Measurements from ENCODE around the gene ZNF324. TPM values are rescaled to one million over a fixed set of nuclear protein-coding genes. Genes with fewer than 3 reads are reported as not detected.
A peak's percentile ranks its signal among the peaks of the same experiment; 100 is the strongest.

Gene ZNF324
- total and polyA plus RNA-seq, 2 of the 8 experiments (the other 6 are each of a cell fraction or from before 2014, with no cell fraction given) = 5.1 to 5.8 TPM

- Histone ChIP-seq H3K56ac (replicated peaks; ENCODE audit: insufficient read length, low read depth, low read length) (no peak overlapping the region), H3K4me3 (ENCODE audit: extremely low read depth in 1 of 4, insufficient read depth in 2 of 4, low read depth in 3 of 4, low read length in 4 of 4) (no peak overlapping the region), H2BK5ac (ENCODE audit: low read depth, low read length) (no peak overlapping the region), H2BK120ac (replicated peaks; ENCODE audit: low read depth, low read length) (no peak overlapping the region), H3K4ac (replicated peaks; ENCODE audit: insufficient read length, low read depth, low read length) (no peak overlapping the region), H4K5ac (ENCODE audit: insufficient read length, low read depth, low read length) (no peak overlapping the region), H3K36me3 (ENCODE audit: control insufficient read depth in 2 of 4, insufficient read depth in 4 of 4, low read length in 3 of 4) (peaks cover 0 to 2% (median 0%) of the 10 kb centered on the region in 4 experiments; a peak in 2 of 8 replicates), H2BK15ac (ENCODE audit: low read length) (no peak overlapping the region), H2AK5ac (ENCODE audit: low read depth, low read length) (peak overlapping the region; percentile 13; the same call in 1 of the 2 replicates), H3K14ac (ENCODE audit: insufficient read length) (no peak overlapping the region), H3K23ac (ENCODE audit: insufficient read length) (no peak overlapping the region), H3K23me2 (ENCODE audit: low read depth, low read length) (peaks cover 7% of the 10 kb centered on the region), H3K9ac (replicated peaks in 1 of 4; ENCODE audit: extremely low read depth in 1 of 4, low read depth in 3 of 4, low read length in 3 of 4) (no peak overlapping the region), H3K4me2 (ENCODE audit: insufficient read depth in 1 of 2, low read depth in 2 of 2, low read length in 2 of 2) (no peak overlapping the region), H2BK20ac (ENCODE audit: low read length) (no peak overlapping the region), H3K18ac (ENCODE audit: extremely low read depth, low read length) (no peak overlapping the region), H4K8ac (ENCODE audit: extremely low read depth, insufficient read depth, low read length) (no peak overlapping the region), H2AFZ (ENCODE audit: low read length) (no peak overlapping the region), H3K79me1 (ENCODE audit: low read depth, low read length) (no peaks in the 10 kb centered on the region), H3K79me2 (ENCODE audit: control insufficient read depth in 1 of 2, insufficient read depth in 2 of 2, low read length in 2 of 2) (no peaks in the 10 kb centered on the region), H3K27ac (ENCODE audit: low read depth, low read length) (no peak overlapping the region), H4K20me1 (replicated peaks in 1 of 2; ENCODE audit: control insufficient read depth in 1 of 2, insufficient read depth in 2 of 2, low read length in 2 of 2) (no peaks in the 10 kb centered on the region), H3K27me3 (replicated peaks in 1 of 4; ENCODE audit: control insufficient read depth in 3 of 4, extremely low read depth in 1 of 4, insufficient read depth in 3 of 4, low read length in 3 of 4) (peaks cover 0 to 3% (median 0%) of the 10 kb centered on the region in 4 experiments; a peak in 2 of 7 replicates), H2BK12ac (ENCODE audit: low read depth, low read length) (no peak overlapping the region), H4K91ac (replicated peaks; ENCODE audit: insufficient read length, low read length) (no peak overlapping the region), H3K4me1 (replicated peaks in 1 of 4; ENCODE audit: control insufficient read depth in 3 of 4, insufficient read depth in 4 of 4, low read length in 3 of 4) (peaks cover 0 to 5% (median 2%) of the 10 kb centered on the region in 4 experiments; a peak in 6 of 7 replicates), H3K9me3 (ENCODE audit: insufficient read depth in 2 of 2, low read depth in 1 of 2, low read length in 1 of 2) (no peaks in the 10 kb centered on the region)
- DNase-seq (ENCODE audit: low read depth in 1 of 2, low spot score in 2 of 2) (no peak), FAIRE-seq (no peak)
- CTCF ChIA-PET (ENCODE audit: partially characterized antibody) = interaction anchor here (1.6 to 3.2 kb wide), 2 partner anchors 11 to 38 kb away, joined by 3 to 8 read pairs; partner anchors contain the start of gene ZBTB45
- TF ChIP-seq CHD2 (IDR thresholded peaks at IDR 0.05; ENCODE audit: low read length) = no peak
- TF ChIP-seq CEBPB (IDR thresholded peaks at IDR 0.05; ENCODE audit: low read depth, low read length) = no peak
- TF ChIP-seq SUZ12 (IDR thresholded peaks at IDR 0.05; ENCODE audit: low read length) = no peak
- TF ChIP-seq BCL11A (IDR thresholded peaks at IDR 0.05; ENCODE audit: low read depth in 2 of 2, low read length in 2 of 2) = no peak
- TF ChIP-seq NANOG (IDR thresholded peaks at IDR 0.05; ENCODE audit: insufficient read depth, low read depth, low read length, poor library complexity, severe bottlenecking) = no peak
- no peak for TF ChIP-seq TAF7 (optimal IDR thresholded peaks at IDR 0.05; ENCODE audit: borderline replicate concordance, low read depth, low read length)
- no peak for TF ChIP-seq ASH2L (IDR thresholded peaks at IDR 0.05; ENCODE audit: low read length)
- TF ChIP-seq YY1 (IDR thresholded peaks at IDR 0.05; ENCODE audit: low read depth, low read length) = no peak
- TF ChIP-seq CTBP2 (IDR thresholded peaks at IDR 0.05; ENCODE audit: borderline replicate concordance, insufficient read depth, insufficient read length, low read length) = no peak
- no peak for TF ChIP-seq CREB1 (IDR thresholded peaks at IDR 0.05)
- no peak for TF ChIP-seq GTF2F1 (IDR thresholded peaks at IDR 0.05; ENCODE audit: borderline replicate concordance, low read depth, low read length)
- no peak for TF ChIP-seq MAFK (IDR thresholded peaks at IDR 0.05; ENCODE audit: low read depth, low read length)
- TF ChIP-seq SRF (IDR thresholded peaks at IDR 0.05; ENCODE audit: low read depth, low read length) = no peak
- TF ChIP-seq POLR2A (IDR thresholded peaks at IDR 0.05; ENCODE audit: control extremely low read depth in 1 of 2, low read depth in 2 of 2, low read length in 2 of 2) = no peak
- POLR2A ChIA-PET (ENCODE audit: partially characterized antibody) = interaction anchor here (1.0 to 2.3 kb wide), 3 partner anchors 16 to 152 kb away, joined by 3 to 6 read pairs (median 3); partner anchors contain the start of gene ZBTB45
- WGBS, 2 experiments (ENCODE audit: extremely low coverage in 1 of 2, insufficient coverage in 1 of 2, insufficient read length in 1 of 2, insufficient replicate concordance in 2 of 2, low coverage in 1 of 2, low lambda C conversion rate in 2 of 2, missing lambda C conversion rate in 1 of 2) = 79% methylated on average over 2 of the region's 2 CpGs; no CpG with 5 or more reads in 1 of the 2 experiments
Observed at GRCh38 chr19:58480831-58481230, 14.0 kb downstream of the ZNF324 start.
